BLaER1 treated with 17β-estradiol and CSF1 and Interleukin-3, amounts not matched to agents 10 nM and 100 nM (cell line): Measurements from ENCODE around the gene WIZ.
A peak's percentile ranks its signal among the peaks of the same experiment; 100 is the strongest.
"Not testable (repeated sequence)": the region's sequence is repeated elsewhere in the genome, so short reads cannot be mapped to it uniquely, and the experiment has no call there.

Experiments used
- H3K27ac ChIP-seq, 11 experiments: shearing (Covaris generic); formaldehyde crosslinking; 2 replicates each; pipeline ENCODE4 v1.8.1; 2022
- H3K27me3 ChIP-seq, 11 experiments: shearing (Covaris generic); formaldehyde crosslinking; 2 replicates each; pipeline ENCODE4 v1.8.1; 2022
- H3K36me3 ChIP-seq, 11 experiments: shearing (Covaris generic); formaldehyde crosslinking; 2 replicates each; pipeline ENCODE4 v1.8.1; 2022
- H3K4me1 ChIP-seq, 10 experiments: shearing (Covaris generic); formaldehyde crosslinking; 2 replicates each; pipeline ENCODE4 v1.8.1; 2022
- H3K4me2 ChIP-seq, 11 experiments: shearing (Covaris generic); formaldehyde crosslinking; 2 replicates each; pipeline ENCODE4 v1.8.1; 2022
- H3K4me3 ChIP-seq, 10 experiments: shearing (Covaris generic); formaldehyde crosslinking; 2 replicates each; pipeline ENCODE4 v1.8.1; 2022
- H3K9ac ChIP-seq, 11 experiments: shearing (Covaris generic); formaldehyde crosslinking; 2 replicates each; pipeline ENCODE4 v1.8.1; 2022
- H3K9me3 ChIP-seq, 11 experiments: shearing (Covaris generic); formaldehyde crosslinking; replicated peaks in 1 of 11; 2 replicates each; pipeline ENCODE4 v1.8.1; 2022
- H4K20me1 ChIP-seq, 11 experiments: shearing (Covaris generic); formaldehyde crosslinking; 2 replicates each; pipeline ENCODE4 v1.8.1; 2022
- Cebpa-rat ChIP-seq, 11 experiments: shearing (Covaris generic); IDR thresholded peaks; 2 replicates each; pipeline ENCODE4 v1.8.1; 2022

Gene WIZ

DNA sequence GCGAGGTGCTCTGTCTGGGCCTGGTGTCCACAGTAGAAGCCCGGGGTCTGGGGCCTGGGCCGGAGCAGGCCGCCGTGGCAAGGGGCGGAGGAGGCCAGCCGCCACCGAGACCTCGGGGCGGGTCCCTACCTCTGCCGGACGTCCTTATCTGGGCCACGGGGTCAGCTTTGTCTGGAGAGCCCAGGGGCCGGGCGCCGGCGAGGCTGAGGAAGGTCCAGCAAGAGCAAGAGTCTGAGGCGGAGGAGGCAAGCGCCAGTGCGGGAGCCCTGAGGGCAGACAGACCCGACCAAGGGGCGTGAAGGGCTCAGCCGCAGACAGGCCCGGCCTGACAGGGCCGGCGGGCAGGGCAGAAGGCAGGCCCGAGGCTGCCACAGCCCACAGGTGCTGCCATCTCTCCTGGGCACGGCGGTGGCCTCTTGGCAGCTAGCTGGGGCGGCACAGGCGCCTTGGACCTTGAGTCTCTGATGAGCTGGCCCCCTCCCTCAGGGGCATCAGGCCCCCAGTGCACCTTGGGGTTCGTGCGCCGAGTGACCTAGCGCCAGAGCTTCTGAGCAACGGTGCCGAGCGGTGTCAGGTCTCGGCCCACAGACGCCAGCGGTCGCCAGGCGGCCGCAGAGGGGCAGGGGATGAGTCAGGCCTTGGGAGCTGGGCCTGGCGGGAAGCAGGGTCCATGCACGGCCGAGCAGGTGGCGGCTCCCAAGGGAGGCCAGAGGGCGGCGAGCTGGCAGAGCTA is 51.1 kb downstream of the WIZ start:
- no peaks in the 10 kb centered on the region for H3K9me3 ChIP-seq
- H4K20me1 ChIP-seq, result peaks cover 75 to 97% (median 86%) of the 10 kb centered on the region in 11 experiments
- no peak for TF ChIP-seq Cebpa-rat (IDR thresholded peaks at IDR 0.05)
- H3K9ac ChIP-seq, result peak overlapping the region in 10 of 11 experiments; percentile 46 to 74 (median 59); a peak in 18 of 22 replicates
- peak overlapping the region in 7 of 10 experiments; percentile 36 to 56 (median 46); a peak in 13 of 20 replicates for H3K4me3 ChIP-seq
- H3K27me3 ChIP-seq, result no peaks in the 10 kb centered on the region
- H3K4me1 ChIP-seq, result peaks cover 85 to 93% (median 87%) of the 10 kb centered on the region in 10 experiments
- peak overlapping the region in 9 of 11 experiments; percentile 9 to 74 (median 64); a peak in 16 of 22 replicates for H3K27ac ChIP-seq
- peak overlapping the region; percentile 61 to 99 (median 88) for H3K4me2 ChIP-seq
- peaks cover 90 to 100% (median 97%) of the 10 kb centered on the region in 11 experiments for H3K36me3 ChIP-seq

DNA sequence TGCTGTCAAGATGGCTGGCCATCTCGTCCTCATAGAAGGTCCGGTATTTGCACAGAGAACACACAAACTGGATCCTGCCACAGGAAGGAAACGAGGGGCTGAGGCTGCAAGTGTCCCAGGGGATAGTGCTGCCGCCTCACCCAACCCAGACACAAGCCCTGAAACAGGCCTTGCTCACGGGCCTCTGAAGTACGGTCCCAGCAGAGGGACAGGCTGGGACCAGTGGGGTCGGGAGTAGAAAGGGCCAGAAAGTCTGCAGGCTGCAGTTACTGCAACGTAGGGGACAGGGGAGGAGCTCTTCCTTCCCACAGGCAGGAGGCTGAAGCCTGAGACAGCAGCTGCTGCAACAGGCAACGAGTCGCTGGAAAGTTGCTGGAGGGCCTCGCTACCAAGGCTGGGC is 52.0 kb downstream of the WIZ start:
- no peak for TF ChIP-seq Cebpa-rat (IDR thresholded peaks at IDR 0.05)
- Histone ChIP-seq H4K20me1 (peaks cover 66 to 93% (median 77%) of the 10 kb centered on the region in 11 experiments), H3K27ac (peak overlapping the region in 8 of 11 experiments; percentile 51 to 74 (median 64); a peak in 16 of 22 replicates), H3K4me3 (peak overlapping the region in 7 of 10 experiments; percentile 36 to 56 (median 46); a peak in 13 of 20 replicates), H3K36me3 (peaks cover 90 to 100% (median 97%) of the 10 kb centered on the region in 11 experiments), H3K4me2 (peak overlapping the region; percentile 61 to 99 (median 88)), H3K27me3 (no peaks in the 10 kb centered on the region), H3K9me3 (no peaks in the 10 kb centered on the region), H3K4me1 (peaks cover 76 to 85% (median 78%) of the 10 kb centered on the region in 10 experiments), H3K9ac (peak overlapping the region in 8 of 11 experiments; percentile 53 to 74 (median 60); a peak in 16 of 22 replicates)

DNA sequence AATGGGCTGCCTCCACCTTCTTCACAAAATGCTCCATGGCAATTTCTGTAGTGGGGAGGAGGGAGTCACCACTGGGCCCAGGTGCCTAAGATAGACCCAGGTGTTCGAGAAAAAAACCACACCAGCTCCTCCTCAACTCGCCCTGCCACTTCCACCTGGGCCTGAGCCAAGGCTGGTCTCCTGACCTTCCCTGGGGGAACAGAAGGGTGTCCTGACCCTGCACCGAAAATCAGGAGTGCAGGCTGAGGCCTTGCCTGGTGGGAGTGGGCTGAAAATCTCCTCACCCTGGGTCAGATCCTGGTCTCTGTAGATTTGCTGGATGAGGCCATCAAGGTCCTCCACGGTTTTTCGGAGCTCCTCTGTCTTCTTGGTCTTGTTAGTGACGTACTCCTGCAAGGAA is 52.5 kb downstream of the WIZ start:
- peak overlapping the region in 7 of 10 experiments; percentile 36 to 56 (median 46); a peak in 13 of 20 replicates for H3K4me3 ChIP-seq
- H3K36me3 ChIP-seq, result peaks cover 89 to 100% (median 97%) of the 10 kb centered on the region in 11 experiments
- H3K27ac ChIP-seq, result peak overlapping the region in 8 of 11 experiments; percentile 51 to 74 (median 64); a peak in 16 of 22 replicates
- peak overlapping the region in 8 of 11 experiments; percentile 53 to 74 (median 60); a peak in 15 of 22 replicates for H3K9ac ChIP-seq
- H4K20me1 ChIP-seq, result peaks cover 61 to 88% (median 71%) of the 10 kb centered on the region in 11 experiments
- H3K4me1 ChIP-seq, result peaks cover 71 to 79% (median 73%) of the 10 kb centered on the region in 10 experiments
- H3K9me3 ChIP-seq, result no peaks in the 10 kb centered on the region
- no peak for TF ChIP-seq Cebpa-rat (IDR thresholded peaks at IDR 0.05)
- H3K27me3 ChIP-seq, result no peaks in the 10 kb centered on the region
- H3K4me2 ChIP-seq, result peak overlapping the region; percentile 61 to 99 (median 88)

DNA sequence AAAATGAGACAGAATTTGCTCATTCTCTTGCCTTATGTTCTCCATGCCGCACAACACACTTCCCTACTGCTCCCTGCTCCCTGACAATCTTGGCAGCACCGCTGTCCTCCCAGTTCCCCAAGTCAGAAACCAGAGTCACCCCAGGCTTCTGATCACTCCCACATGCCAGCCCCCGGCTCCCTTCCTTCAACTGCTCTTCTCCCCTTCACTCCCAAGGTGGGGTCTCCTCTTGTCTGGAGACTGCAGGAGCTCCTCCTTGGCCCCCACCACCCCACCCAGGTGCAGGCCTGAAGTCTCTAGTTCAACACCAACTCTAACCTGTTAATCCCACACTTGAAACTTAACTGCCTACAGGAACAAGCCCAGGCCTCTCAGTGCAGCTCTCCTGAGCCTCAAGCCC is 53.3 kb downstream of the WIZ start:
- Histone ChIP-seq H3K9me3 (no peaks in the 10 kb centered on the region), H3K4me3 (peak overlapping the region in 6 of 10 experiments; percentile 26 to 48 (median 42); a peak in 5 of 20 replicates), H3K27ac (peak overlapping the region in 7 of 11 experiments; percentile 19 to 74 (median 65); a peak in 10 of 22 replicates), H3K9ac (peak overlapping the region in 7 of 11 experiments; percentile 4 to 74 (median 59); a peak in 11 of 22 replicates), H3K4me1 (peaks cover 63 to 71% (median 65%) of the 10 kb centered on the region in 10 experiments), H3K4me2 (peak overlapping the region; percentile 61 to 99 (median 88)), H4K20me1 (peaks cover 53 to 84% (median 64%) of the 10 kb centered on the region in 11 experiments), H3K27me3 (no peaks in the 10 kb centered on the region), H3K36me3 (peaks cover 89 to 100% (median 97%) of the 10 kb centered on the region in 11 experiments)
- TF ChIP-seq Cebpa-rat (IDR thresholded peaks at IDR 0.05), result no peak

DNA sequence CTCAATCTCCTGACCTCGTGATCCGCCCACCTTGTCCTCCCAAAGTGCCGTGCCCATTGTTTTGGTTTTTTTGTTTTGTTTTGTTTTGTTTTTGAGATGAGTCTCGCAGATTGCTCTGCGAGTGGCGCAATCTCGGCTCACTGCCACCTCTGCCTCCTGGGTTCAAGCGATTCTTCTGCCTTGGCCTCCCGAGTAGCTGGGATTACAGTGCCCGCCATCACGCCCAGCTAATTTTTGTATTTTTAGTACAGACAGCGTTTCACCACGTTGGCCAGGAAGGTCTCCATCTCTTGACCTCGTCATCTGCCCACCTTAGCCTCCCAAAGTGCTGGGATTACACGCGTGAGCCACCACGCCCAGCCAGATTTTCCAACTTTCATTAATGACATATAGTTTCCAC is 54.5 kb downstream of the WIZ start:
- H4K20me1 ChIP-seq, result peaks cover 45 to 78% (median 61%) of the 10 kb centered on the region in 11 experiments
- H3K36me3 ChIP-seq, result peaks cover 82 to 100% (median 95%) of the 10 kb centered on the region in 11 experiments
- H3K9me3 ChIP-seq, H3K4me3 ChIP-seq, H3K27me3 ChIP-seq: not testable (repeated sequence)
- H3K9ac ChIP-seq, result peak overlapping the region in 2 of 11 experiments; percentile 0 to 38; a peak in 1 of 22 replicates
- peak overlapping the region; percentile 6 to 97 (median 43); a peak in 14 of 22 replicates for H3K4me2 ChIP-seq
- H3K4me1 ChIP-seq, result peaks cover 51 to 59% (median 53%) of the 10 kb centered on the region in 10 experiments
- peak overlapping the region in 2 of 11 experiments; percentile 36 to 40; a peak in 3 of 22 replicates for H3K27ac ChIP-seq

DNA sequence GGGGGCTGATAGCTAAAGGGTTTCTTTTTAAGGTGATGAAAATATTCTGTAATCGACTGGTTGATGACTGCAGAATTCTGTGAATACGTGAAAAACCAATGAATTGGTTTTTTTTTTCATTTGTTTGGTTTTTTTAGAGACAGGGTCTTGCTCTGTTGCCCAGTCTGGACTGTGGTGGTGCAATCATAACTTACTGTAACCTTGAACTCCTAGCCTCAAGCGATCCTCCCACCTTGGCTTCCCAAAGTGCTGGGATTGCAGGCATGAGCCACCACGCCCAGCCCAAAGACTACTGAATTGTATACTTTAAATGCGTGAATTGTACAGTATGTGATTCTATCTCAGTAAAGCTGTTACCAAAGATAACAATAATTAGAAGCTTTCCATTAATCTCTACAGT is 55.3 kb downstream of the WIZ start:
- Histone ChIP-seq H3K9me3 (no peaks in the 10 kb centered on the region), H3K4me3 (no peak overlapping the region), H4K20me1 (peaks cover 44 to 78% (median 61%) of the 10 kb centered on the region in 11 experiments; a peak in 21 of 22 replicates), H3K27me3 (no peaks in the 10 kb centered on the region), H3K27ac (0 out of 22 replicates have a peak overlapping the region, but pooled peaks of 1 of the 11 experiments have one; percentile 6), H3K9ac (no peak overlapping the region), H3K4me1 (peaks cover 43 to 51% (median 45%) of the 10 kb centered on the region in 10 experiments), H3K36me3 (peaks cover 82 to 100% (median 95%) of the 10 kb centered on the region in 11 experiments), H3K4me2 (no peak overlapping the region)
- TF ChIP-seq Cebpa-rat (IDR thresholded peaks at IDR 0.05), result no peak

DNA sequence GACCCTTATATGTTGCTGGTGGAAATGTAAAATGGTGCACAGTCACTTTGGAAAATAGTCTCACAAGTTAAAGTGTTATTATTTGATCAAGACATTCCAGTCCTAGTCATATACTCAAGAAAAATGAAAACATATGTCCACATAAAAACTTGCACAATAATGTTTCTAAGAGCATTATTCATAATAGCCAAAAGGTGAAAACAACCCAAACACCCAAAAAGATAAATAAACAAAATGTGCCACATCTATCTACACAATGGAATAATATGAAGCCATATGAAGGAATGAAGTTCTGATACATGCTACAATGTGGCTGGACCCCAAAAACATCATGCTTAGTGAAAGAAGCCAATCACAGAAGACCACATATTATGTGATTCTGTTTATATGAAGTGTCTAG is 55.8 kb downstream of the WIZ start:
- Histone ChIP-seq H3K9ac (no peak overlapping the region), H3K36me3 (peaks cover 81 to 100% (median 95%) of the 10 kb centered on the region in 11 experiments), H3K27me3 (no peaks in the 10 kb centered on the region), H3K4me2 (no peak overlapping the region), H4K20me1 (peaks cover 39 to 78% (median 61%) of the 10 kb centered on the region in 11 experiments; a peak in 21 of 22 replicates), H3K4me3 (no peak overlapping the region), H3K9me3 (no peaks in the 10 kb centered on the region), H3K27ac (no peak overlapping the region), H3K4me1 (peaks cover 38 to 46% (median 40%) of the 10 kb centered on the region in 10 experiments)
- TF ChIP-seq Cebpa-rat (IDR thresholded peaks at IDR 0.05), result no peak

DNA sequence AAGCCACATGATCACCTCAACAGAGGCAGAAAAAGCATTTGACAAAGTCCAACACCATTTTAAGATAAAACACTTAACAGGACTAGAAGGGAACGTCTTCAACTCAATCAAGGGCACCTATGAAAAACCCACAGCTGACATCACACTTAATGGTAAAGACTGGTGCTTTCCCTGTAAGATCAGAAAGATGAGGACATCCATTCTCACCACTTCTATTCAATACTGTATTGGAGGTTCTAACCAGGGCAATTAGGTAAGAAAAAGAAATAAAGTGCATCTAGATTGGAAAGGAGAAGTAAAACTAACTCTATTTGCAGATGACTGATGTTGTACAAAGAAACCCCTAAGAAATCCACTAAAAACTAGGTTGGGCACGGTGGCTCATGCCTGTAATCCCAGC is 58.9 kb downstream of the WIZ start:
- peaks cover 7 to 15% (median 8%) of the 10 kb centered on the region in 10 experiments; a peak in 16 of 20 replicates for H3K4me1 ChIP-seq
- TF ChIP-seq Cebpa-rat (IDR thresholded peaks at IDR 0.05), result no peak
- peaks cover 14 to 72% (median 48%) of the 10 kb centered on the region in 11 experiments; a peak in 17 of 22 replicates for H4K20me1 ChIP-seq
- H3K27ac ChIP-seq, result no peak overlapping the region
- no peak overlapping the region for H3K4me2 ChIP-seq
- no peaks in the 10 kb centered on the region for H3K27me3 ChIP-seq
- H3K9me3 ChIP-seq, result no peaks in the 10 kb centered on the region
- peaks cover 71 to 98% (median 89%) of the 10 kb centered on the region in 11 experiments for H3K36me3 ChIP-seq
- no peak overlapping the region for H3K9ac ChIP-seq
- H3K4me3 ChIP-seq, result no peak overlapping the region
